Parathyroid adenoma (tissue), 2 donors: ENCODE results near the gene GBP2.

Source experiments
- H2AFZ ChIP-seq: fragments of 300-600 bp; sonication (generic); one replicate; pipeline ENCODE4 v1.7.0; 2017; ENCODE audit warnings: antibody characterized with exemption, mild to moderate bottlenecking
- H3K27ac ChIP-seq: fragments of 300-600 bp; sonication (generic); one replicate; pipeline ENCODE4 v1.7.0; 2017
- H3K27me3 ChIP-seq: fragments of 300-600 bp; sonication (generic); one replicate; pipeline ENCODE4 v1.7.0; 2017; ENCODE audit warnings: low read length; ENCODE audit not compliant: control insufficient read depth, insufficient read depth
- H3K36me3 ChIP-seq: fragments of 300-600 bp; sonication (generic); one replicate; pipeline ENCODE4 v1.7.0; 2017; ENCODE audit warnings: low read length; ENCODE audit not compliant: control insufficient read depth, insufficient read depth
- H3K4me1 ChIP-seq: fragments of 300-600 bp; sonication (generic); one replicate; pipeline ENCODE4 v1.7.0; 2017; ENCODE audit warnings: control low read depth
- H3K4me2 ChIP-seq: fragments of 300-600 bp; sonication (generic); one replicate; pipeline ENCODE4 v1.7.0; 2017; ENCODE audit warnings: low read length
- H3K4me3 ChIP-seq: fragments of 300-600 bp; sonication (generic); one replicate; pipeline ENCODE4 v1.7.0; 2017; ENCODE audit warnings: low read depth, low read length
- H3K79me2 ChIP-seq: fragments of 300-600 bp; sonication (generic); one replicate; pipeline ENCODE4 v1.7.0; 2017; ENCODE audit warnings: control low read depth
- H3K9ac ChIP-seq: fragments of 300-600 bp; sonication (generic); one replicate; pipeline ENCODE4 v1.7.0; 2017; ENCODE audit warnings: mild to moderate bottlenecking
- H3K9me3 ChIP-seq: fragments of 300-600 bp; sonication (generic); one replicate; pipeline ENCODE4 v1.7.0; 2017; ENCODE audit warnings: low read length; ENCODE audit not compliant: control insufficient read depth
- TF ChIP-seq, protein P1 (sequence below): fragments of 300-600 bp; sonication (generic); IDR thresholded peaks from one replicate; pipeline ENCODE4 v1.7.0; 2017; ENCODE audit warnings: antibody characterized with exemption, mild to moderate bottlenecking
- donor health status: primary hyperparathyroidism.

GBP2 gene

GRCh38 chr1:89121641-89122040 lies 4.3 kb downstream of the GBP2 start:
- Histone ChIP-seq H3K4me1 (peaks cover 3% of the 10 kb centered on the region), H3K9ac (no peak overlapping the region), H3K9me3 (no peaks in the 10 kb centered on the region), H3K4me3 (no peak overlapping the region), H3K27ac (no peak overlapping the region), H3K79me2 (no peaks in the 10 kb centered on the region), H3K4me2 (no peak overlapping the region), H3K36me3 (no peaks in the 10 kb centered on the region), H3K27me3 (no peaks in the 10 kb centered on the region), H2AFZ (no peak overlapping the region)
- TF ChIP-seq, protein P1, sequence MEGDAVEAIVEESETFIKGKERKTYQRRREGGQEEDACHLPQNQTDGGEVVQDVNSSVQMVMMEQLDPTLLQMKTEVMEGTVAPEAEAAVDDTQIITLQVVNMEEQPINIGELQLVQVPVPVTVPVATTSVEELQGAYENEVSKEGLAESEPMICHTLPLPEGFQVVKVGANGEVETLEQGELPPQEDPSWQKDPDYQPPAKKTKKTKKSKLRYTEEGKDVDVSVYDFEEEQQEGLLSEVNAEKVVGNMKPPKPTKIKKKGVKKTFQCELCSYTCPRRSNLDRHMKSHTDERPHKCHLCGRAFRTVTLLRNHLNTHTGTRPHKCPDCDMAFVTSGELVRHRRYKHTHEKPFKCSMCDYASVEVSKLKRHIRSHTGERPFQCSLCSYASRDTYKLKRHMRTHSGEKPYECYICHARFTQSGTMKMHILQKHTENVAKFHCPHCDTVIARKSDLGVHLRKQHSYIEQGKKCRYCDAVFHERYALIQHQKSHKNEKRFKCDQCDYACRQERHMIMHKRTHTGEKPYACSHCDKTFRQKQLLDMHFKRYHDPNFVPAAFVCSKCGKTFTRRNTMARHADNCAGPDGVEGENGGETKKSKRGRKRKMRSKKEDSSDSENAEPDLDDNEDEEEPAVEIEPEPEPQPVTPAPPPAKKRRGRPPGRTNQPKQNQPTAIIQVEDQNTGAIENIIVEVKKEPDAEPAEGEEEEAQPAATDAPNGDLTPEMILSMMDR: no peak

DNA sequence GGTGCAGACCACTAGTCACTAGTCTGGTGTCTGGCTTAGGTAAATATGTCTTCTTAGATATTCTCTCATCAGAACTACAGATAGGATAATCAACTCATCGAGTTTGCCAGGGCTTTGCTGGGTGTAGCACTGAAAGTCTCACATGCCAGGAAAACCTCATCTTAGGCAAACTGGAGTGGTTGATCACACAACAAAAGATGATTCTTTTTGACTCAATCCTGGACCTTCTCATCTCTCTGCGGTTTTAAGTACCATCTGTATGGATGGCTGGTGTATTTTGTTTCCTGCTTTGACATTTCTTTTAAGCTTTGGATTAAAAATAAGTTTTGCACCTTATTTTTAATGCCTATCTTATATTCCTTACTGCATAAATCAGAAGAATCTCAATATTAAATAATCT lies 11.3 kb downstream of the GBP2 start:
- H3K4me3 ChIP-seq: no peak overlapping the region
- H2AFZ ChIP-seq: no peak overlapping the region
- TF ChIP-seq, protein P1: no peak
- no peak overlapping the region for H3K4me2 ChIP-seq
- no peaks in the 10 kb centered on the region for H3K9me3 ChIP-seq
- H3K4me1 ChIP-seq: no peaks in the 10 kb centered on the region
- no peak overlapping the region for H3K27ac ChIP-seq
- no peaks in the 10 kb centered on the region for H3K27me3 ChIP-seq
- H3K9ac ChIP-seq: no peak overlapping the region
- no peaks in the 10 kb centered on the region for H3K36me3 ChIP-seq
- H3K79me2 ChIP-seq: no peaks in the 10 kb centered on the region

GRCh38 chr1:89112871-89113613 lies 12.9 kb downstream of the GBP2 start:
- H3K4me3 ChIP-seq: no peak overlapping the region
- no peaks in the 10 kb centered on the region for H3K79me2 ChIP-seq
- H3K4me2 ChIP-seq: peak overlapping the region; percentile 6
- no peaks in the 10 kb centered on the region for H3K4me1 ChIP-seq
- no peaks in the 10 kb centered on the region for H3K27me3 ChIP-seq
- TF ChIP-seq, protein P1: no peak
- H2AFZ ChIP-seq: no peak overlapping the region
- no peak overlapping the region for H3K9ac ChIP-seq
- H3K36me3 ChIP-seq: no peaks in the 10 kb centered on the region
- no peaks in the 10 kb centered on the region for H3K9me3 ChIP-seq
- H3K27ac ChIP-seq: no peak overlapping the region

DNA sequence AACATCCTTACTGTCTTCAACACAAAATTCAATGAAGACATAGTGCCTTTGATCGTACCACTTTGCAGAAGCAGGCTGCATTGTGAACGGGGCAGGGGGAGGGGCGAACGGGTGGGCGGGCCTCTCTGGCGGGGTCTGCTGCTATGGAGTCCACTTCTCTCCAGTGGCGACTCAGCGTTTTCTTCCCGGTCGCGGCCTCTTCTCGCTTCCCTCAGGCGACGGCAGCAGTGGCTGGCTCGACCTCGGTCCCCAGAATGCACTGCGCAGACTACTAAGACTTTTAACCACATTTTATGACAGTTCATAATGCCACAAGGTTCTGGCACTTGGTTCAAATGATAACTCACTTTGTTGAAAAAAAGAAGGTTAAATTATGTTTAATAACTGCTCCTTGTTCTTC lies 21.2 kb downstream of the GBP2 start:
- H3K4me1 ChIP-seq: no peaks in the 10 kb centered on the region
- TF ChIP-seq, protein P1: no peak

DNA sequence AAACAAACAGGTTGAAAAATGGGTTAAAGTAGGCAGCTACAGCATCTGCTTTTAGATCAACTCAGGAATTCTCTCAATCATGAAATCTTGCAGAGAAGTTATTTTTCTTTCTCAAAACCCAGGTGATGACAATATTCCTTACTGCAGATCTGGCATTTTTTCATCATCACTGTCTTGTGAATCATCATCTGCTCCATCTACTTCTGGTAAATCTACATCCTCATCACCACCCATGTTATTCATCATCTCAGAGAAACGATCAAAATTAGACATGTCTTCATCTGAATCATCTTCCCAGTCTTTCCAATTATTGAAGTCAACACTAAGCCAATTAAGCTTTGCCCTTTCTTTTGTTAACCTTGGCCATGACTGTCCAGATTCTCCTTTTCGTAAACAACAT lies 21.8 kb downstream of the GBP2 start:
- no peak overlapping the region for H3K27ac ChIP-seq
- no peak overlapping the region for H3K9ac ChIP-seq
- no peak overlapping the region for H3K4me3 ChIP-seq
- no peaks in the 10 kb centered on the region for H3K79me2 ChIP-seq
- H3K9me3 ChIP-seq: no peaks in the 10 kb centered on the region
- H3K27me3 ChIP-seq: no peaks in the 10 kb centered on the region
- no peaks in the 10 kb centered on the region for H3K36me3 ChIP-seq
- no peak overlapping the region for H3K4me2 ChIP-seq
- no peaks in the 10 kb centered on the region for H3K4me1 ChIP-seq
- no peak overlapping the region for H2AFZ ChIP-seq
- TF ChIP-seq, protein P1: no peak

More for the DNA sequence above, 21.2 kb downstream of the GBP2 start:
- Histone ChIP-seq H3K9ac (no peak overlapping the region), H2AFZ (no peak overlapping the region), H3K4me2 (no peak overlapping the region), H3K4me3 (no peak overlapping the region), H3K27me3 (no peaks in the 10 kb centered on the region), H3K27ac (no peak overlapping the region), H3K9me3 (no peaks in the 10 kb centered on the region), H3K79me2 (no peaks in the 10 kb centered on the region), H3K36me3 (no peaks in the 10 kb centered on the region)
